OCI-LY1 (cell line): ENCODE results near the gene CNTN2.

Source experiments
- H2AFZ ChIP-seq: fragments of 200-600 bp; sonication (generic), shearing (Covaris generic); 2 replicates; pipeline ENCODE4 v1.6.0; 2014; ENCODE audit warnings: antibody characterized with exemption, mild to moderate bottlenecking, low read length
- H3F3A ChIP-seq: fragments of 200-600 bp; sonication (generic), shearing (Covaris generic); 2 replicates; pipeline ENCODE4 v1.6.0; 2014; ENCODE audit warnings: mild to moderate bottlenecking, antibody characterized with exemption, low read length, moderate library complexity; ENCODE audit not compliant: insufficient read depth
- H3K27ac ChIP-seq: fragments of 200-600 bp; sonication (generic); 2 replicates; pipeline ENCODE4 v1.5.1; 2014; ENCODE audit warnings: low read length, mixed run types, mild to moderate bottlenecking, low read depth; ENCODE audit not compliant: poor library complexity, severe bottlenecking
- H3K27me3 ChIP-seq: fragments of 200-600 bp; sonication (generic); 2 replicates; pipeline ENCODE4 v1.6.0; 2014; ENCODE audit warnings: antibody characterized with exemption, mild to moderate bottlenecking, low read length, moderate library complexity; ENCODE audit not compliant: insufficient read depth
- H3K36me3 ChIP-seq: fragments of 200-600 bp; sonication (generic); 2 replicates; pipeline ENCODE4 v1.6.1; 2014; ENCODE audit warnings: mild to moderate bottlenecking, antibody characterized with exemption, low read length, moderate library complexity, mixed read lengths; ENCODE audit not compliant: insufficient read depth
- H3K4me1 ChIP-seq: fragments of 200-600 bp; sonication (generic); 2 replicates; pipeline ENCODE4 v1.5.1; 2014; ENCODE audit warnings: mild to moderate bottlenecking, low read length, moderate library complexity; ENCODE audit not compliant: insufficient read depth, severe bottlenecking
- H3K4me2 ChIP-seq: fragments of 200-600 bp; sonication (generic), shearing (Covaris generic); 2 replicates; pipeline ENCODE4 v1.6.1; 2014; ENCODE audit warnings: low read length
- H3K4me3 ChIP-seq: fragments of 200-600 bp; sonication (generic); 2 replicates; pipeline ENCODE4 v1.5.1; 2014; ENCODE audit warnings: low read length, low read depth, mild to moderate bottlenecking, mixed read lengths; ENCODE audit not compliant: poor library complexity, severe bottlenecking
- H3K79me2 ChIP-seq: fragments of 200-600 bp; shearing (Covaris generic); 2 replicates; pipeline ENCODE4 v1.6.1; 2016; ENCODE audit warnings: mixed run types, low read length, mixed read lengths; ENCODE audit not compliant: insufficient read depth
- H3K9ac ChIP-seq: fragments of 200-600 bp; sonication (generic), shearing (Covaris generic); 2 replicates; pipeline ENCODE4 v1.6.1; 2014; ENCODE audit warnings: mild to moderate bottlenecking, low read length, mixed read lengths
- H3K9me2 ChIP-seq: fragments of 200-600 bp; sonication (generic), shearing (Covaris generic); 2 replicates; pipeline ENCODE4 v1.6.1; 2014; ENCODE audit warnings: low read depth, mild to moderate bottlenecking, low read length, mixed read lengths
- H3K9me3 ChIP-seq: fragments of 200-600 bp; shearing (Covaris generic); 2 replicates; pipeline ENCODE4 v1.6.1; 2014; ENCODE audit warnings: low read length, mixed read lengths
- H4K20me1 ChIP-seq: fragments of 200-600 bp; sonication (generic), shearing (Covaris generic); 2 replicates; pipeline ENCODE4 v1.6.0; 2016; ENCODE audit warnings: mild to moderate bottlenecking, low read length; ENCODE audit not compliant: insufficient read depth
- EZH2 ChIP-seq: fragments of 200-600 bp; sonication (generic), shearing (Covaris generic); IDR thresholded peaks from 2 replicates; pipeline ENCODE4 v1.8.0; 2017; ENCODE audit warnings: borderline replicate concordance, mixed run types, mild to moderate bottlenecking, antibody characterized with exemption, low read length, moderate library complexity, mixed read lengths
- TF ChIP-seq, protein P1 (sequence below): fragments of 200-600 bp; sonication (generic), shearing (Covaris generic); IDR thresholded peaks from 2 replicates; pipeline ENCODE4 v1.5.1; 2017; ENCODE audit warnings: mild to moderate bottlenecking, antibody characterized with exemption, low read length, moderate library complexity, mixed read lengths

Gene CNTN2

DNA sequence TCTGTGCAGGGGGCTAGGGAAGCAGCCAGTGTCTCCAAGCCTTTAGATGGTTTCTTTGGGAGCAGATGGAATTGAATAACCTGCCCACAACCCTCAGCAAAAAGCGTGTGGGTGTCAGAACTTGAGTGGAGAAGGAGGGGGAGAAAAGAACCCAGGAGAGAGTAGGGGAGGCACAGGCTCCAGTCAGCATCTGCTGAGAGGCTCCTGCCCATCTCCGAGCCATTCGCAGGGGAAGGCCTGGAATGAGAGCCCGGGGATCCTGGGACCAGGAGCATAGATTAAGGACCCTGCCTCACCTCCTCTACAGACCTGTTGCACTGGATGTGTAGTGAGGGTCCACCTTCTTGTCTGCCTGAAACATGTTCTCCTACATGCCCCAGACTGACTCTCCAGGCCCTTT lies 25.0 kb downstream of the CNTN2 start:
- Histone ChIP-seq H3F3A (no peaks in the 10 kb centered on the region), H3K9ac (no peak overlapping the region), H3K4me2 (no peak overlapping the region), H3K9me2 (no peaks in the 10 kb centered on the region), H3K4me3 (no peak overlapping the region), H3K4me1 (no peaks in the 10 kb centered on the region), H3K79me2 (no peaks in the 10 kb centered on the region), H4K20me1 (no peaks in the 10 kb centered on the region), H2AFZ (no peak overlapping the region), H3K9me3 (no peaks in the 10 kb centered on the region), H3K27me3 (peaks cover 4% of the 10 kb centered on the region; the same call in 1 of the 2 replicates), H3K36me3 (no peaks in the 10 kb centered on the region), H3K27ac (no peak overlapping the region)
- TF ChIP-seq, protein P1, sequence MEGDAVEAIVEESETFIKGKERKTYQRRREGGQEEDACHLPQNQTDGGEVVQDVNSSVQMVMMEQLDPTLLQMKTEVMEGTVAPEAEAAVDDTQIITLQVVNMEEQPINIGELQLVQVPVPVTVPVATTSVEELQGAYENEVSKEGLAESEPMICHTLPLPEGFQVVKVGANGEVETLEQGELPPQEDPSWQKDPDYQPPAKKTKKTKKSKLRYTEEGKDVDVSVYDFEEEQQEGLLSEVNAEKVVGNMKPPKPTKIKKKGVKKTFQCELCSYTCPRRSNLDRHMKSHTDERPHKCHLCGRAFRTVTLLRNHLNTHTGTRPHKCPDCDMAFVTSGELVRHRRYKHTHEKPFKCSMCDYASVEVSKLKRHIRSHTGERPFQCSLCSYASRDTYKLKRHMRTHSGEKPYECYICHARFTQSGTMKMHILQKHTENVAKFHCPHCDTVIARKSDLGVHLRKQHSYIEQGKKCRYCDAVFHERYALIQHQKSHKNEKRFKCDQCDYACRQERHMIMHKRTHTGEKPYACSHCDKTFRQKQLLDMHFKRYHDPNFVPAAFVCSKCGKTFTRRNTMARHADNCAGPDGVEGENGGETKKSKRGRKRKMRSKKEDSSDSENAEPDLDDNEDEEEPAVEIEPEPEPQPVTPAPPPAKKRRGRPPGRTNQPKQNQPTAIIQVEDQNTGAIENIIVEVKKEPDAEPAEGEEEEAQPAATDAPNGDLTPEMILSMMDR, result no peak
- no peak for TF ChIP-seq EZH2

DNA sequence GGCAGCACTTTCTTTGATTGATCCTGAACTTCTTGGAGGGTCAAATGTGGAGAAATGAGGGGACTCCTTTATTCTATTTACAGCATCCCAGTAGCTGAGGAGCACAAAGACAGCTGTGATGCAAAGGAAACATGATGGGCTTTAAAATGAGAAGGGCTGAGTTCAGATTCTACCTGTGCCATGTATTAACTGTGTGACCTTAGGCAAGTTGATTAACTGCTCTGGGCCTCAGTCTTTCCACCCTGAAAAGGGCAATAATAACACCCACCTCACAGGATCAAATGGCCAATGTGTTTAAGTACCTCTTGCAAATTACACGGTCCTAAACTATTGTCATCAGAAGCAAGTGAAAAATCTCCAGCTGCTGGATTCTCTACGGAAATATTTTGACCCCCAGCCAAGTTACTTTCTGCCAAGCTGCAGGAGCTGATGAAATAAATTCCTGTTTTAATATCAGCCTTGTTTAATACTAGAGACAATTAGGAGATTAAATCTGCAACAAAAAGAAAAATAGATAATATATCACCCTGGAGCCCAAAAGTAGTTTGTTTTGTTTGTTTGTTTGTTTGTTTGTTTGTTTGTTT lies 25.5 kb downstream of the CNTN2 start:
- no peaks in the 10 kb centered on the region for H3K9me2 ChIP-seq
- H3K4me2 ChIP-seq, result no peak overlapping the region
- no peak overlapping the region for H2AFZ ChIP-seq
- no peaks in the 10 kb centered on the region for H3K9me3 ChIP-seq
- H3K27ac ChIP-seq, result no peak overlapping the region
- no peak for TF ChIP-seq EZH2
- TF ChIP-seq, protein P1, result no peak
- no peaks in the 10 kb centered on the region for H3F3A ChIP-seq
- H3K4me1 ChIP-seq, result no peaks in the 10 kb centered on the region
- no peak overlapping the region for H3K4me3 ChIP-seq
- H3K27me3 ChIP-seq, result peaks cover 4% of the 10 kb centered on the region; the same call in 1 of the 2 replicates
- H4K20me1 ChIP-seq, result no peaks in the 10 kb centered on the region
- no peaks in the 10 kb centered on the region for H3K36me3 ChIP-seq
- no peaks in the 10 kb centered on the region for H3K79me2 ChIP-seq
- no peak overlapping the region for H3K9ac ChIP-seq

DNA sequence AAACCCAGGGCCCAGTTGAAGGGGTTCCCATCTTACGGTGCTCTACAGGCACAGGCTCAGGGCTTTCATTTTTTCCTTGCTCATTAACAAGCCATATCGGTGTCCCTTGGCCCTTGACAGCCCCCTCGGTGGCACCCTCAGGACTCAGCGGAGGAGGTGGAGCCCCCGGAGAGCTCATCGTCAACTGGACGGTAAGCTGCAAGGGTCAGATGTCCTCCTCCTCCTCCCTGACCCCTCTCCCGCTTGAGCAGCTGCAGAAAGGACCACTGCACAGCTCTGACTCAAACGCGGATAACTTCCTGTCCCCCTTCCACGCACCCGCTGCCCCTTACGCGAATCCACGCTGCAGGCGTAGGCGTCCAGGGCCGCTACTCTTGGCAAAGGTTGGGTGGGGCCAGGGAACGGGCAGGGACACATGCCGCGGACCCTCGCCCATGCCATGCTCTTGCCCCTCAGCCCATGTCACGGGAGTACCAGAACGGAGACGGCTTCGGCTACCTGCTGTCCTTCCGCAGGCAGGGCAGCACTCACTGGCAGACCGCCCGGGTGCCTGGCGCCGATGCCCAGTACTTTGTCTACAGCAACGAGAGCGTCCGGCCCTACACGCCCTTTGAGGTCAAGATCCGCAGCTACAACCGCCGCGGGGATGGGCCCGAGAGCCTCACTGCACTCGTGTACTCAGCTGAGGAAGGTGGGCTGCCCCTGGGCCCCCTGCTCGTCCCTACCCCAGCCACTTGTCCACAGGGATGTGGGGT lies 26.5 kb downstream of the CNTN2 start:
- no peak overlapping the region for H3K4me2 ChIP-seq
- no peaks in the 10 kb centered on the region for H3K36me3 ChIP-seq
- no peaks in the 10 kb centered on the region for H3K9me2 ChIP-seq
- no peaks in the 10 kb centered on the region for H3F3A ChIP-seq
- H3K9ac ChIP-seq, result no peak overlapping the region
- H3K4me3 ChIP-seq, result no peak overlapping the region
- no peaks in the 10 kb centered on the region for H3K79me2 ChIP-seq
- peaks cover 4% of the 10 kb centered on the region; the same call in 1 of the 2 replicates for H3K27me3 ChIP-seq
- H2AFZ ChIP-seq, result no peak overlapping the region
- no peaks in the 10 kb centered on the region for H3K4me1 ChIP-seq
- no peak overlapping the region for H3K27ac ChIP-seq
- no peaks in the 10 kb centered on the region for H4K20me1 ChIP-seq
- no peak for TF ChIP-seq EZH2
- TF ChIP-seq, protein P1, result no peak
- H3K9me3 ChIP-seq, result no peaks in the 10 kb centered on the region
